Activated CD8-positive, alpha-beta T cell treated with anti-CD3 and anti-CD28 coated beads for 36 hours (primary cell): ENCODE measurements around the gene BCOR. TPM values are rescaled to one million over a fixed set of nuclear protein-coding genes. Genes with fewer than 3 reads are reported as not detected.

Source experiments
- ATAC-seq: fragments of 200-7000 bp; cut with Tn5 transposase; one replicate; pipeline ENCODE4 v1.10.0; 2021; ENCODE audit warnings: mild to moderate bottlenecking, moderate library complexity
- CTCF ChIA-PET: fragments of 350-600 bp; sonication (Branson Sonifier 250); formaldehyde crosslinking; loops from one replicate; lab custom pipeline; 2021; ENCODE audit warnings: antibody characterized with exemption; lab: Charles Lee
- POLR2A ChIA-PET: fragments of 350-600 bp; sonication (Branson Sonifier 250); formaldehyde crosslinking; loops from one replicate; lab custom pipeline; 2021; ENCODE audit warnings: antibody characterized with exemption; lab: Charles Lee
- DNase-seq: peaks from one replicate; pipeline ENCODE4 v3.0.0-alpha.2; 2020
- H3K27ac Mint-ChIP-seq: one replicate; pipeline ENCODE4 v1.8.0; 2021; ENCODE audit warnings: mild to moderate bottlenecking, mixed read lengths
- H3K27me3 Mint-ChIP-seq: one replicate; pipeline ENCODE4 v1.8.0; 2021; ENCODE audit warnings: mixed read lengths
- H3K36me3 Mint-ChIP-seq: one replicate; pipeline ENCODE4 v1.8.0; 2021; ENCODE audit warnings: low read depth, mixed read lengths
- H3K4me1 Mint-ChIP-seq: one replicate; pipeline ENCODE4 v1.8.0; 2021; ENCODE audit warnings: low read depth, mixed read lengths
- H3K4me3 Mint-ChIP-seq: one replicate; pipeline ENCODE4 v1.8.0; 2021; ENCODE audit warnings: mild to moderate bottlenecking, moderate library complexity, mixed read lengths
- H3K9me3 Mint-ChIP-seq: one replicate; pipeline ENCODE4 v1.8.0; 2021; ENCODE audit warnings: mixed read lengths
- intact Hi-C: fragments of 100-400 bp; cut with micrococcal nuclease; formaldehyde crosslinking; loops from one replicate; pipeline ENCODE4 v1.10.0; 2022
- total RNA-seq, 2 experiments: library from RNA; stranded (reverse); gene quantifications; one replicate each; pipeline ENCODE4 v1.2.3, GENCODE V29; 2021
- TF ChIP-seq, protein P1 (sequence below): fragments of 200-600 bp; IDR thresholded peaks from one replicate; pipeline ENCODE4 v1.8.0; 2022; ENCODE audit warnings: antibody characterized with exemption, mild to moderate bottlenecking

BCOR gene
- total RNA-seq, 2 experiments from 2014 or later: 38.3 to 39.6 TPM

DNA sequence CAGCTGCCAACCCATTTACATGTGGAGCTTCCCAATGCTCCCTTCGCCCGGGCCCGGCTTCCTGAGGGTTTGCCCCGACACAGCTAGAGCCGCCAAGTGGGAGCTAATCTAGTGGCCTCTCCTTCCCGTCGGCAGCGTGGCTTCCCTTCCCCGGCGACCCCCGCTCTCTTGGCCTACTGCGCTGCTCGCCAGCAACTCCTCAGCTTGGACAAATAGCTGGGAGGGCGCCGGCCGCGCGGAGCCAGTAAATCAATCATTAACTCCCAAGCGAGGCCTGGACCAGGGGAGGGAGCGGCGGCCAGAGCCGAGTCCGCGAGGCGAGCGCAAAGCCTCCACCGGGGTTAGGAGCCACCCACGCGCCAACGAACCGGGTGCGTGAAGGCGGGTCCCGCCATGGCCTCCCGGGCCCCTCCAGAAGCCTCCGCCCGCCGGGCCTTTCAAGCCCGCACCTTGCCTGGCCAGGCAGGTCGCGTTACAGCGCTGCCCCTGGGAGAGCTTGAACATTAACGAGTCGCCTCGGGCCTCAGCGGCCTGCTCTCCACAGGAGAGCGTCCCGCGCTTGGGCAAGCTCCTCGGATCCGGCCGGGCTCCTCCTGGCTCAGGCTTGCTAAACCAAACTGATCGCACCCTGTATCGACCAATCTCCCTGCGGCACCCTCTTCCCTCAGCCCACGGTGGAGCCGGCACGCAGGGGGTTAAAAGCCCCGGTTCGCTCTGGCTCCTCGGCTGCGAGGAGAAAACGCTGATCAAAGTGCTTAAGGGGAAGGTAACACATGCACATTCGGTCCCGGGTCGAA is 10.6 kb upstream of the BCOR start:
- H3K27me3 Mint-ChIP-seq: peaks cover 3% of the 10 kb centered on the region
- peak overlapping the region; percentile 55 for H3K4me3 Mint-ChIP-seq
- TF ChIP-seq, protein P1, sequence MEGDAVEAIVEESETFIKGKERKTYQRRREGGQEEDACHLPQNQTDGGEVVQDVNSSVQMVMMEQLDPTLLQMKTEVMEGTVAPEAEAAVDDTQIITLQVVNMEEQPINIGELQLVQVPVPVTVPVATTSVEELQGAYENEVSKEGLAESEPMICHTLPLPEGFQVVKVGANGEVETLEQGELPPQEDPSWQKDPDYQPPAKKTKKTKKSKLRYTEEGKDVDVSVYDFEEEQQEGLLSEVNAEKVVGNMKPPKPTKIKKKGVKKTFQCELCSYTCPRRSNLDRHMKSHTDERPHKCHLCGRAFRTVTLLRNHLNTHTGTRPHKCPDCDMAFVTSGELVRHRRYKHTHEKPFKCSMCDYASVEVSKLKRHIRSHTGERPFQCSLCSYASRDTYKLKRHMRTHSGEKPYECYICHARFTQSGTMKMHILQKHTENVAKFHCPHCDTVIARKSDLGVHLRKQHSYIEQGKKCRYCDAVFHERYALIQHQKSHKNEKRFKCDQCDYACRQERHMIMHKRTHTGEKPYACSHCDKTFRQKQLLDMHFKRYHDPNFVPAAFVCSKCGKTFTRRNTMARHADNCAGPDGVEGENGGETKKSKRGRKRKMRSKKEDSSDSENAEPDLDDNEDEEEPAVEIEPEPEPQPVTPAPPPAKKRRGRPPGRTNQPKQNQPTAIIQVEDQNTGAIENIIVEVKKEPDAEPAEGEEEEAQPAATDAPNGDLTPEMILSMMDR: no peak
- ChIA-PET POLR2A (interaction anchor here (0.6 to 1.1 kb wide), 5 partner anchors 9 to 65 kb away, joined by 3 read pairs; partner anchors contain the start of gene BCOR), CTCF (interaction anchor here (1.3 to 1.8 kb wide), 2 partner anchors 12 to 45 kb away, joined by 4 read pairs; no protein-coding TSS in a partner anchor)
- H3K9me3 Mint-ChIP-seq: no peaks in the 10 kb centered on the region
- intact Hi-C loops: no loop called here
- peak; percentile 2 for ATAC-seq
- no peak overlapping the region for H3K27ac Mint-ChIP-seq
- no peak for DNase-seq
- peaks cover 6% of the 10 kb centered on the region for H3K4me1 Mint-ChIP-seq
- no peaks in the 10 kb centered on the region for H3K36me3 Mint-ChIP-seq

DNA sequence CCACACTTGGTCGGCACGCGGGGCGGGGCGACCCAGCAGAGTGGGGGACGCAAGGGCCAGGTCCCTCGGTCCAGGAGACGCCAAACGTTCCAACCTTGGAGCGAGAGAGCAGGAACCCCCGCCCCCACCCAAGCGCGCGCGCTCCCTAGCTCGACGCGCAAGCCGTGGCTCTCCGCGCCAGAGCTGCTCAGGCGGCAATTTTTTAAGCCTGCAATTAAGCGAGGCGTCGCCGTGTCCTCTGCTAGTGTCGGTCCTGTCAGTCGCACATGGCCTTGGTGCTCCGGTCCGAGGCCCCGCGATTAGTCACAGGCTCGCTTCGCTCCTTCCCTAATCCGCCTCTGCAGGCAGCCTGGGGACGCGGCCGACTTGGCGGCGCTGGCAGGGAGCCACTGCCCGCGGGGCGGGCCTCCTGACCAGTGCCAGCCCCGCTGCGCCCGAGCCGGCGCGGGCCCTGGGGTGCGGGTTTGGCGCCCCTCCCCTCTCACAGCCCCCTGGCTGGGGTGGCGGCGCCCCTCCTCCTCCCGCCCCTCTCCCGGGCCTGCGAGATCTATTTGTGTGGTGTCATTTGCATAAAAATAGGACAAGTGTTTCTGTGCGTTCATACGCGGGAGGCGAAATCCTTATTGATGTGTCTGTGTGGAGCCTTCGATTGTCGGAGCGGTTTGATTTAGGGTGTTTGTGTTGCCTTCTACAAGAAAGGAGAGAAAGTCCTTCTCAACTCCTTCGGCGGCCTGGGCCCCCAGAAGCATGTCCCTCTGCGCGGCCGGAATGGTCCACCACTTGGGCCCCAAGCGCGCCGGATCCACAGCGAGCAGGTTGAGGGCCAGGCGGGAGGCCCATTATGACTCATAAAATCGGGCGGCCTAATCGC is 9.8 kb upstream of the BCOR start:
- Mint-ChIP-seq H3K9me3 (no peaks in the 10 kb centered on the region), H3K36me3 (no peaks in the 10 kb centered on the region), H3K4me3 (peak overlapping the region; percentile 75), H3K27ac (peak overlapping the region; percentile 92), H3K27me3 (peaks cover 3% of the 10 kb centered on the region), H3K4me1 (peaks cover 6% of the 10 kb centered on the region)
- intact Hi-C loops: no loop called here
- POLR2A ChIA-PET: interaction anchor here (0.8 to 1.1 kb wide), 3 partner anchors 8 to 45 kb away, joined by 3 read pairs; partner anchors contain the start of gene BCOR
- TF ChIP-seq, protein P1: no peak
- CTCF ChIA-PET: interaction anchor here (1.3 to 1.8 kb wide), 2 partner anchors 11 to 46 kb away, joined by 4 read pairs; no protein-coding TSS in a partner anchor
- DNase-seq (peak; percentile 54), ATAC-seq (peak; percentile 2)

DNA sequence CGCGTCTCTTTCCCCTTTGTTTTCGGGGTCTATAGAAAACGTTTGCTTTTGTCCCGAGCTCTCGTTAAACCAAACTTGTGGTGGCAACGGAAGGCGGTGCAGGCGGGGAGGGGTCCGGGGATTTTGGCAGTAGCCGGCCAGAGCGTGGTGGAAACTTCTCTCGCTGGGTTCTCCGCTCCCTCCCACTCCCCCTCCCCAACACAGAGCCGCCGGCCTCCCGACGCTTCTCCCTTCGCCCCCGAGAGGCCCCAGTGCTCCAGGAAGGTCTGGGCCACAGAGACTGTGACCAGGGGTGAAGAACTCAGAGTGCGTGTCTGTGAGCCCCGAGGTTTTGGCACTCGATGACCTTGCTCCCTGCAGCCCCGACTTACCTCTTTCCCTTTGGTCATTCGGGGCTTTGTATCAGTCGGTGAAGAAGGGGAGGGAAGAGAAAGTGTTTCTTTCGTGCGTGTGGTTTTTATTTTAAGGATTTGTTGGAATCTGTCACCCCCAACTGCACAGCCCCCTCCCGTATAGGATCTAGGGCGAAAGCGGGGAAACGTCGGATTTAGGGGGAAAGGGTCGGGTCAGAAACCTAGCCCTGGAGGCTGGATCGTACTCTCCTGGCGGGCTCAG is 9.0 kb upstream of the BCOR start:
- Mint-ChIP-seq H3K36me3 (no peaks in the 10 kb centered on the region), H3K27ac (peak overlapping the region; percentile 92), H3K9me3 (no peaks in the 10 kb centered on the region), H3K4me1 (peaks cover 6% of the 10 kb centered on the region), H3K4me3 (peak overlapping the region; percentile 75), H3K27me3 (peaks cover 3% of the 10 kb centered on the region)
- no peak for DNase-seq
- TF ChIP-seq, protein P1: no peak
- no peak for ATAC-seq
- intact Hi-C loops: no loop called here
- CTCF ChIA-PET: no interaction called here
- POLR2A ChIA-PET: interaction anchor here (0.6 to 2.9 kb wide), 4 partner anchors 9 to 611 kb away, joined by 3 to 11 read pairs (median 6); partner anchors contain the start of gene BCOR

DNA sequence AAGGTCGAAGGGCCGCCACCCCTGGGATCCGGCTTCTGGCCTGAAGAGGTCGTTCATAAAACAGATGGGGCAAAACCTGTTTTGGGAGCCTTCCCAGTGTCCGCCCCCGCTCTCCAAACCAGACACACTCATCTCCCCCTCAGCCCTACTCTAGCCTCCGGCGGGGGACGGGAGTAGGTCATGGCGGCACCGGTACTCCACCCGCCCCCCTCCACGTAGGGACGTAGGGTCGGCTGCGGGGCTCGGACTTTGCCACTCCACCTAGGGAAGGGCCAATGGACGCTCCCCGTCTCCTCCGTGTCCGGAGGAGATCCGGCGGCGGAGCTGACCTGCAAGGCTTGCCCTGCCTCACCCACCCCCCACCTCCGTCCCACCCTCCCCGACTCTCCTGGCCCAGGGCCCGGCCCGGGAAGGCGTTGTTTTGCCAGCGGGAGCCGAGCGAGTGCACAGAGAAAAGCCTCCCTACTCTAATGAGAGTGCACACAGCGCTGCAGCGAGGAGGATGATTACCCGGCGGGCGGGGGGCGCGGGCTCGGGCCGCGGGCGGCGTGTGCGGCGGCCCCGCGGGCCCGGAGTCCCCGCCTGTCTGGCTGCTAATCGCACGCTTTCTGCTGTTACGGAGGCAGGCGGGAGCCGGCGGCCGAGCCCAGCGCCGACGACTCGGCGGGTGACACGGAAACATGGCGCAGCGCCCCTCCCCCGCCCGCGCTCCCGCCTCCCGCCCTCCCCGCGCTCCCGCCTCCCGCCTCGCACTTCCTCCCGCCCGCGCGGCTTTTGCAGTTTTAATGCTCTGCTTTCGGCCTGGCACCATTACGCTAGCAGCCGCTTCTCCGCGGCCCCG is 8.3 kb upstream of the BCOR start:
- ATAC-seq (peak; percentile 32), DNase-seq (peak; percentile 80)
- POLR2A ChIA-PET: interaction anchor here (0.6 to 2.9 kb wide), 6 partner anchors 9 to 612 kb away, joined by 3 to 11 read pairs (median 6); partner anchors contain the start of gene BCOR
- peak overlapping the region; percentile 75 for H3K4me3 Mint-ChIP-seq
- no peaks in the 10 kb centered on the region for H3K36me3 Mint-ChIP-seq
- H3K27ac Mint-ChIP-seq: peak overlapping the region; percentile 92
- TF ChIP-seq, protein P1: no peak
- H3K9me3 Mint-ChIP-seq: no peaks in the 10 kb centered on the region
- intact Hi-C loops: no loop called here
- H3K4me1 Mint-ChIP-seq: peaks cover 6% of the 10 kb centered on the region
- H3K27me3 Mint-ChIP-seq: peaks cover 2% of the 10 kb centered on the region
- CTCF ChIA-PET: interaction anchor here (1.2 kb wide), 1 partner anchor 375 kb away, joined by 3 read pairs; no protein-coding TSS in a partner anchor
